HG03025 (cell line): ENCODE data around the gene ACSL4.
"Not testable (repeated sequence)": the region's sequence is repeated elsewhere in the genome, so short reads cannot be mapped to it uniquely, and the experiment has no call there.

Source experiments
- ATAC-seq: cut with Tn5 transposase; IDR thresholded peaks from one replicate; pipeline ENCODE4 v1.9.1; 2021; ENCODE audit warnings: mild to moderate bottlenecking, moderate library complexity; ENCODE audit not compliant: unreplicated experiment, low FRiP score

Gene ACSL4

GRCh38 chrX:109679820-109680219 lies 53.2 kb downstream of the ACSL4 start:
- no peak for ATAC-seq

DNA sequence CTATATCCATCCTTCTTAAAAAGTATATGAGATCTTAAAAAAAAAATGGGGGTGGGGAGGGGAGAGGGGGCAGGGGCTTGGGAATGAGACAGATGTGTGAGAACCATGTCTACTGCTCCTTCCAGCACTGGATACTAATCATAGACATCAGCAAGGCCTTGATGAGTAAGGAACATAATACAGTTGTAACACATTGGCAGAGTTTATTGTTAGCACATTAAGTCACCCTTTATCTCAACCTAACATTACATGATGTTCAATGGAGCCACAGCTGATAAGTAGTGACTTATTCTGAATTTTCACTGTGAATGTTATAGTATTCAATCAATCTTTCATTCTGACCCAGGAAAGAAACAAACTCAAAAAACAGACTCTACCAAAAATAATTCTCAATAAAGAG lies 60.8 kb downstream of the ACSL4 start:
- ATAC-seq = no peak

GRCh38 chrX:109671170-109671569 lies 61.9 kb downstream of the ACSL4 start:
- ATAC-seq = not testable (repeated sequence)

GRCh38 chrX:109667986-109668385 lies 65.1 kb downstream of the ACSL4 start:
- ATAC-seq = no peak

- no peak for ATAC-seq
Measured at GRCh38 chrX:109660435-109661143, 72.5 kb downstream of the ACSL4 start.

DNA sequence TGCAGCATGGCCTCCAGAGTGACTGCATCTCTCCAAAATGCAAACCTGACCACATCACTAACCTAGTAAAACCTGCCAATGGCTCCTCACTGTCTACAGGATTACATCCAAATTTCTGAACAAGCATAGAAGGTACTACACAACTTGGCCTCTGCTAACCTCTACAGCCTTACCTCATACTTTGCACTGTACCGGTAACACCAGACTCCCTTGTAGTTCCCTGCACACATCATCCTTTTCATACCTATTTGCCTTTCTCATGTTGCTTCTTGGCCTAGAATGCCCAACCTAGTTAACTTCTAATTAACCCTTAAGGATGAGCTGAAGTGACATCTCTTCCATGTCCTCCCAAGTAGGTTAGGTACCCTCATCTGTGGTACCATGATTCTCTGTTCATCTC lies 74.7 kb downstream of the ACSL4 start:
- ATAC-seq = no peak

- not testable (repeated sequence) for ATAC-seq
Measured at GRCh38 chrX:109657364-109657763, 75.7 kb downstream of the ACSL4 start.

DNA sequence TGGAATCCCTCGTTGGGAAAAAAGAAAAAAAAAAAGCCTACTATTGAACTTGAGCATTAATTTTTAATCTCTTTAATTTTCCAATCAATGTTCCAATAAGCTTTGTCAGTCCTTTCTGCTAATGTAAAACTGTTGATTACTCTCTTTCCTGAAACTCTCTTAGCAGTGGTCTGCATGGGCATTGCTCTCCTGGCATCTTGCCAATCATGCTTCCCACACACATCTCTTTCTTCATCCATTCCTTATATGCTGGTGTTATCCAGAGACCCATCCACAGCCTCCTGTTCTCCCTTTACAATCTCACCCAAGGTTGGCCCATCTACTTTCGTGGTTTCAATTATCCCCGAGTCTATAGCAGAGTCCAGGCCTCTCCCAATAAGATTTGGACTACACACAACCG lies 76.3 kb downstream of the ACSL4 start:
- no peak for ATAC-seq

- no peak for ATAC-seq
Measured at GRCh38 chrX:109655502-109656201, 77.4 kb downstream of the ACSL4 start.

- no peak for ATAC-seq
Measured at GRCh38 chrX:109654516-109655109, 78.4 kb downstream of the ACSL4 start.

- not testable (repeated sequence) for ATAC-seq
Measured at GRCh38 chrX:109644671-109645070, 88.4 kb downstream of the ACSL4 start.

DNA sequence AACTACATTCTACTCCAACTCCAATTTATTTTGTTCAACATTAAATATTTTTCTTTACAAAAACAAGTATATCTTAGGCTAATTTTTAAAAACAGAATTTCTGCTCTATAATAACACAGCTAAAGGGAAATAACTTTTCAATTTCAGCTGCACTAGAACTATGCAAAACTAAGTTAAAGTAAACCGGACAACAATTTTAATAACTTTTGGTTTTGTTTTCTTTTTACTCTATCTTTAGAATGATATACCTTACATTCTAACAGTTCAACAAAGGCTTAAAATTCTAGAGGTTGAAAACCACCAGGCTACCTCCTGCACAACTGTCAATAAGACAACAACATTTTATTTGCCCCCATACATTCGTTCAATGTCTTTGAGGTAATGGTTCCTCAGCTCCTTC lies 89.4 kb downstream of the ACSL4 start:
- no peak for ATAC-seq

- ATAC-seq = no peak
Measured at GRCh38 chrX:109638158-109638557, 94.9 kb downstream of the ACSL4 start.

- ATAC-seq = not testable (repeated sequence)
Measured at GRCh38 chrX:109637477-109637876, 95.6 kb downstream of the ACSL4 start.

GRCh38 chrX:109635146-109635545 lies 97.9 kb downstream of the ACSL4 start:
- no peak for ATAC-seq

DNA sequence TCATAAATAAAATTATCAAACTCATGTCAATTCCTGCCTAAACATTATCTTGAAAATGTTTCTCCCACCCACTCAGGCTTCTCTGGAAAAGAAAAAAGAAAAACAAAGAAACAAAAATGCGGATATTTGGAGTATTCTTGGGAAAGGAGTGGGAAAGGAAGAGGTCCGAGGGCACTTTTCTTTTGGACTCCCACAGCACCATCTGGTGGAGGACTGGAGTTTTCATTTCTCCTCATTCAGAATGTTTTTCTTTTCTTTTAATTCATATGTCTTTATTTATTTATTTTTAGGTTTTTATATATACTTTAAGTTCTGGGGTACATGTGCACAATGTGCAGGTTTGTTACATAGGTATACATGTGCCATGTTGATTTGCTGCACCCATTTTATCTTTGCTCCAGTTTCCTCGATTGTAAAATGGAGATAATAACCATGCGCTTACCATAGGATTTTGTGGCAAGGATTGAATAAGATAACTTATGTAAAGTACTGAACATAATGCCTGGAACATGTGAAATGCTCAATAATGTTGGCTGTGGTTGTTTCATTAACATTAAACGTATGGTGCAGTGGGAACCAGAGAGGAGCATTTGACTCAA lies 100.1 kb downstream of the ACSL4 start:
- ATAC-seq = no peak

DNA sequence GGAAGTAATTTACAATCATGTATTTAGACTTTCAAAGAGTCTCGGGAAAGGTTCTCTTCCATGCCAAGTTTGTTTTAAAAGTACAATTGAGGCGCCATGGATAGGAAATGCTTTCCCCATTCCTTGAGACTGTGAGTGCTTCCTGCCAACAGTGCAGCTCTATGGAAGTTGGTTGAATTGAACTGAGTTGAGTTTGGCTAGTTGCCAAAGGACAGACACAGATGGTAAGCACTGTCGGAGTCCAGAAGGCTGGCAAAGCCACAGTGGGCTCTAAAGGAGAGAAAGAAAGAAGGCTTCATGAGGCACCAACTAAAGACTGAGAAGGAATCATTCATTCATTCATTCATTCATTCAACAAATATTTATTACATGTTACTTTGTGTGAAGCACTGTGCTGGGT lies 103.7 kb downstream of the ACSL4 start:
- no peak for ATAC-seq

DNA sequence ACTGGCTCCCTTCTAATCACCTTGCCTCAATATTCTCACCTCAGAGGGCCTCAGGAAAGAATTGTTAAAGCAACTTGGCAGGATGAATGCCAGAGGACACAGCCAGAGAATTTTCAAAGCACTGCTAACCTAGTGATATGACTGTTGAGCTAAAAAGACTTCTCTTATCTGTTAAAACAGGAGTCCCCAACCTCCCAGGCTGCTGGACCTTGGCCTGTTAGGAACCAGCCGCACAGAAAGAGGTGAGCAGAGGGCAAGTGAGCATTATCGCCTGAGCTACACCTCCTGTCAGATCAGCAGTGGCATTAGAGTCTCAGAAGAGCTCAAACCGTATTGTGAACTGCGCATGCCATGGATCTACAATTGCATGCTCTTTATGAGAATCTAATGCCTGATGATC lies 106.4 kb downstream of the ACSL4 start:
- no peak for ATAC-seq

GRCh38 chrX:109624641-109625616 lies 108.1 kb downstream of the ACSL4 start, which contains the start of gene KCNE5:
KCNE5 (minus strand) TSS chrX:109625172; CDS start chrX:109625020, 152 bp downstream.
- ATAC-seq = no peak

DNA sequence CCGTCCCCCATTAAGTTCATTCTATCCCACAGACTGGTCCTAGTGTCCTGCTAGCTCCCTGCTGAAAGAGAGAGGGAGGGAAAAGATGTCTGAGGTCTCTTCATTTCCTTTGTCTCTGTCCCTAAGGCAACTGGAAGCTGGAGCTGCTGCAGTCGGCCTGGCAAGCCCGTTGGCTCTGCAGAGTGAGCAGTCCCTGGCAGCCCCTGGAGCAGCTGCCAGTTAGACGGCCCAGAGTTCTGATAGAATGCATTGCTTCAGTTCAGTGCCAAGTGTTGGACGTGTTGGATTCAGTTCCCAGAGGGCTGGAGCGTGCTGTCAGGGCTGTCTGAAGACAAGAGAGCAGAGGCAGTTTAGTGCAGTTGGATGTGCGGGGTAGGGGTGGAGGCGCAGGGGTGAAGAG lies 109.1 kb downstream of the ACSL4 start:
- ATAC-seq = no peak
